H1 (cell line): ENCODE data around the gene RNF44. TPM values are rescaled to one million over a fixed set of nuclear protein-coding genes. Genes with fewer than 3 reads are reported as not detected.

Source experiments
- ASH2L ChIP-seq: fragments of 200-600, 300-600 bp; sonication (generic); IDR thresholded peaks from one replicate; pipeline ENCODE4 v1.7.1; 2017; ENCODE audit warnings: low read length
- BACH1 ChIP-seq: IDR thresholded peaks from 2 replicates; pipeline ENCODE4 v1.6.1; 2012; ENCODE audit warnings: low read length, improper control_type of control experiment
- KDM4A ChIP-seq: IDR thresholded peaks from one replicate; pipeline ENCODE4 v1.7.1; 2012; ENCODE audit warnings: low read depth, mild to moderate bottlenecking, moderate library complexity, low read length, inconsistent platforms; ENCODE audit not compliant: severe bottlenecking
- RAD21 ChIP-seq, 2 experiments: IDR thresholded peaks in 1 of 2; conservative IDR thresholded peaks in 1 of 2; 2 replicates each; pipeline ENCODE4 v1.6.1; 2011; ENCODE audit warnings: low read depth in 2 of 2, low read length in 2 of 2, improper control_type of control experiment in 1 of 2, inconsistent platforms in 1 of 2, mild to moderate bottlenecking in 1 of 2, moderate library complexity in 1 of 2
- SUZ12 ChIP-seq: fragments of 200-600 bp; sonication (generic); IDR thresholded peaks from 2 replicates; pipeline ENCODE4 v1.6.1; 2012; ENCODE audit warnings: mild to moderate bottlenecking, inconsistent platforms, low read length, moderate library complexity, mixed read lengths
- TCF12 ChIP-seq: IDR thresholded peaks from 2 replicates; pipeline ENCODE4 v1.6.1; 2011; ENCODE audit warnings: low read depth, mild to moderate bottlenecking, low read length
- ZNF274 ChIP-seq: IDR thresholded peaks from 2 replicates; pipeline ENCODE4 v1.7.0; 2012; ENCODE audit warnings: low read length, borderline replicate concordance; ENCODE audit errors: extremely low read depth
- polyA plus RNA-seq, 7 experiments: library from polyadenylated mRNA; depleted of rRNA in 3 of 7; stranded (reverse) in 5 of 7; unstranded in 2 of 7; fragments of >200 nt in 5 of 7; fragments of 200-250 nt in 2 of 7; gene quantifications; 1 replicate in 5 of 7; 2 replicates in 1 of 7; 4 replicates in 1 of 7; pipeline versions ENCODE4 v1.2.1 to v1.2.3, GENCODE V29; 2011 to 2013; ENCODE audit warnings: missing spikeins in 2 of 7, mixed read lengths in 2 of 7
- total RNA-seq: library from RNA; stranded (reverse); fragmentation: NEBNext Ultra II Directional; extraction: Animal tissue kit (Norgen Biotek cat#: 25700); gene quantifications from 2 replicates; pipeline ENCODE4 v1.2.1, GENCODE V29; 2021
- TF ChIP-seq, protein P1 (sequence below): fragments of 300-600 bp; sonication (generic); IDR thresholded peaks from 2 replicates; pipeline ENCODE4 v1.7.1; 2012; ENCODE audit warnings: low read length, moderate library complexity, mild to moderate bottlenecking, inconsistent platforms; ENCODE audit not compliant: insufficient replicate concordance
- TF ChIP-seq, protein P2 (sequence below): IDR thresholded peaks from 2 replicates; pipeline ENCODE4 v1.6.1; 2012; ENCODE audit warnings: low read length, inconsistent platforms

RNF44 gene
- total and polyA plus RNA-seq, 2 of the 8 experiments (the other 6 are each of a cell fraction or from before 2014, with no cell fraction given), result 54.7 to 164 TPM

DNA sequence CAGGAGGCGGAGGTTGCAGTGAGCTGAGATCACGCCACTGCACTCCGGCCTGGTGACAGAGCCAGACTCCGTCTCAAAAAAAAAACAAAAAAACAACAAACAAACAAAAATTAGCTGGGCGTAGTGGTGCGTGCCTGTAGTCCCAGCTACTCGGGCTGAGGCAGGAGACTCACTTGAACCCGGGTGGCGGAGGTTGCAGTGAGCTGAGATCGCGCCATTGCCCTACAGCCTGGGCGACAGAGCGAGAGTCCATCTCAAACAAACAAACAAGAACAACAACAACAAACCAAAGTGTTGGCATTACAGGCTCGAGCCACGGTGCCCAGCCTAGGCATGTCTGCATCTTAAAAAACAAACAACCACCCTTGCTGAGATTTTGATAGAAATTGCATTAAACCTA, 12.2 kb downstream of the RNF44 start (continued):
- TF ChIP-seq, protein P1, sequence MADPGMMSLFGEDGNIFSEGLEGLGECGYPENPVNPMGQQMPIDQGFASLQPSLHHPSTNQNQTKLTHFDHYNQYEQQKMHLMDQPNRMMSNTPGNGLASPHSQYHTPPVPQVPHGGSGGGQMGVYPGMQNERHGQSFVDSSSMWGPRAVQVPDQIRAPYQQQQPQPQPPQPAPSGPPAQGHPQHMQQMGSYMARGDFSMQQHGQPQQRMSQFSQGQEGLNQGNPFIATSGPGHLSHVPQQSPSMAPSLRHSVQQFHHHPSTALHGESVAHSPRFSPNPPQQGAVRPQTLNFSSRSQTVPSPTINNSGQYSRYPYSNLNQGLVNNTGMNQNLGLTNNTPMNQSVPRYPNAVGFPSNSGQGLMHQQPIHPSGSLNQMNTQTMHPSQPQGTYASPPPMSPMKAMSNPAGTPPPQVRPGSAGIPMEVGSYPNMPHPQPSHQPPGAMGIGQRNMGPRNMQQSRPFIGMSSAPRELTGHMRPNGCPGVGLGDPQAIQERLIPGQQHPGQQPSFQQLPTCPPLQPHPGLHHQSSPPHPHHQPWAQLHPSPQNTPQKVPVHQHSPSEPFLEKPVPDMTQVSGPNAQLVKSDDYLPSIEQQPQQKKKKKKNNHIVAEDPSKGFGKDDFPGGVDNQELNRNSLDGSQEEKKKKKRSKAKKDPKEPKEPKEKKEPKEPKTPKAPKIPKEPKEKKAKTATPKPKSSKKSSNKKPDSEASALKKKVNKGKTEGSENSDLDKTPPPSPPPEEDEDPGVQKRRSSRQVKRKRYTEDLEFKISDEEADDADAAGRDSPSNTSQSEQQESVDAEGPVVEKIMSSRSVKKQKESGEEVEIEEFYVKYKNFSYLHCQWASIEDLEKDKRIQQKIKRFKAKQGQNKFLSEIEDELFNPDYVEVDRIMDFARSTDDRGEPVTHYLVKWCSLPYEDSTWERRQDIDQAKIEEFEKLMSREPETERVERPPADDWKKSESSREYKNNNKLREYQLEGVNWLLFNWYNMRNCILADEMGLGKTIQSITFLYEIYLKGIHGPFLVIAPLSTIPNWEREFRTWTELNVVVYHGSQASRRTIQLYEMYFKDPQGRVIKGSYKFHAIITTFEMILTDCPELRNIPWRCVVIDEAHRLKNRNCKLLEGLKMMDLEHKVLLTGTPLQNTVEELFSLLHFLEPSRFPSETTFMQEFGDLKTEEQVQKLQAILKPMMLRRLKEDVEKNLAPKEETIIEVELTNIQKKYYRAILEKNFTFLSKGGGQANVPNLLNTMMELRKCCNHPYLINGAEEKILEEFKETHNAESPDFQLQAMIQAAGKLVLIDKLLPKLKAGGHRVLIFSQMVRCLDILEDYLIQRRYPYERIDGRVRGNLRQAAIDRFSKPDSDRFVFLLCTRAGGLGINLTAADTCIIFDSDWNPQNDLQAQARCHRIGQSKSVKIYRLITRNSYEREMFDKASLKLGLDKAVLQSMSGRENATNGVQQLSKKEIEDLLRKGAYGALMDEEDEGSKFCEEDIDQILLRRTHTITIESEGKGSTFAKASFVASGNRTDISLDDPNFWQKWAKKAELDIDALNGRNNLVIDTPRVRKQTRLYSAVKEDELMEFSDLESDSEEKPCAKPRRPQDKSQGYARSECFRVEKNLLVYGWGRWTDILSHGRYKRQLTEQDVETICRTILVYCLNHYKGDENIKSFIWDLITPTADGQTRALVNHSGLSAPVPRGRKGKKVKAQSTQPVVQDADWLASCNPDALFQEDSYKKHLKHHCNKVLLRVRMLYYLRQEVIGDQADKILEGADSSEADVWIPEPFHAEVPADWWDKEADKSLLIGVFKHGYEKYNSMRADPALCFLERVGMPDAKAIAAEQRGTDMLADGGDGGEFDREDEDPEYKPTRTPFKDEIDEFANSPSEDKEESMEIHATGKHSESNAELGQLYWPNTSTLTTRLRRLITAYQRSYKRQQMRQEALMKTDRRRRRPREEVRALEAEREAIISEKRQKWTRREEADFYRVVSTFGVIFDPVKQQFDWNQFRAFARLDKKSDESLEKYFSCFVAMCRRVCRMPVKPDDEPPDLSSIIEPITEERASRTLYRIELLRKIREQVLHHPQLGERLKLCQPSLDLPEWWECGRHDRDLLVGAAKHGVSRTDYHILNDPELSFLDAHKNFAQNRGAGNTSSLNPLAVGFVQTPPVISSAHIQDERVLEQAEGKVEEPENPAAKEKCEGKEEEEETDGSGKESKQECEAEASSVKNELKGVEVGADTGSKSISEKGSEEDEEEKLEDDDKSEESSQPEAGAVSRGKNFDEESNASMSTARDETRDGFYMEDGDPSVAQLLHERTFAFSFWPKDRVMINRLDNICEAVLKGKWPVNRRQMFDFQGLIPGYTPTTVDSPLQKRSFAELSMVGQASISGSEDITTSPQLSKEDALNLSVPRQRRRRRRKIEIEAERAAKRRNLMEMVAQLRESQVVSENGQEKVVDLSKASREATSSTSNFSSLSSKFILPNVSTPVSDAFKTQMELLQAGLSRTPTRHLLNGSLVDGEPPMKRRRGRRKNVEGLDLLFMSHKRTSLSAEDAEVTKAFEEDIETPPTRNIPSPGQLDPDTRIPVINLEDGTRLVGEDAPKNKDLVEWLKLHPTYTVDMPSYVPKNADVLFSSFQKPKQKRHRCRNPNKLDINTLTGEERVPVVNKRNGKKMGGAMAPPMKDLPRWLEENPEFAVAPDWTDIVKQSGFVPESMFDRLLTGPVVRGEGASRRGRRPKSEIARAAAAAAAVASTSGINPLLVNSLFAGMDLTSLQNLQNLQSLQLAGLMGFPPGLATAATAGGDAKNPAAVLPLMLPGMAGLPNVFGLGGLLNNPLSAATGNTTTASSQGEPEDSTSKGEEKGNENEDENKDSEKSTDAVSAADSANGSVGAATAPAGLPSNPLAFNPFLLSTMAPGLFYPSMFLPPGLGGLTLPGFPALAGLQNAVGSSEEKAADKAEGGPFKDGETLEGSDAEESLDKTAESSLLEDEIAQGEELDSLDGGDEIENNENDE, result no peak
- no peak for TF ChIP-seq ZNF274
- TF ChIP-seq RAD21 (IDR thresholded peaks at IDR 0.05 in 1 of 2, conservative IDR thresholded peaks at IDR 0.05 in 1 of 2; ENCODE audit: low read depth in 2 of 2, low read length in 2 of 2), result no peak
- no peak for TF ChIP-seq TCF12
- TF ChIP-seq KDM4A, result no peak
- TF ChIP-seq, protein P2, sequence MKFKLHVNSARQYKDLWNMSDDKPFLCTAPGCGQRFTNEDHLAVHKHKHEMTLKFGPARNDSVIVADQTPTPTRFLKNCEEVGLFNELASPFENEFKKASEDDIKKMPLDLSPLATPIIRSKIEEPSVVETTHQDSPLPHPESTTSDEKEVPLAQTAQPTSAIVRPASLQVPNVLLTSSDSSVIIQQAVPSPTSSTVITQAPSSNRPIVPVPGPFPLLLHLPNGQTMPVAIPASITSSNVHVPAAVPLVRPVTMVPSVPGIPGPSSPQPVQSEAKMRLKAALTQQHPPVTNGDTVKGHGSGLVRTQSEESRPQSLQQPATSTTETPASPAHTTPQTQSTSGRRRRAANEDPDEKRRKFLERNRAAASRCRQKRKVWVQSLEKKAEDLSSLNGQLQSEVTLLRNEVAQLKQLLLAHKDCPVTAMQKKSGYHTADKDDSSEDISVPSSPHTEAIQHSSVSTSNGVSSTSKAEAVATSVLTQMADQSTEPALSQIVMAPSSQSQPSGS, result no peak
- no peak for TF ChIP-seq ASH2L
- TF ChIP-seq BACH1, result no peak
- no peak for TF ChIP-seq SUZ12
